Measurements from ENCODE around the gene CDK6. TPM values are rescaled to one million over a fixed set of nuclear protein-coding genes. Genes with fewer than 3 reads are reported as not detected.

Gene CDK6
- total RNA-seq, 4 donors from 2014 or later, result 19.7 to 51.1 (median 33.8) TPM

DNA sequence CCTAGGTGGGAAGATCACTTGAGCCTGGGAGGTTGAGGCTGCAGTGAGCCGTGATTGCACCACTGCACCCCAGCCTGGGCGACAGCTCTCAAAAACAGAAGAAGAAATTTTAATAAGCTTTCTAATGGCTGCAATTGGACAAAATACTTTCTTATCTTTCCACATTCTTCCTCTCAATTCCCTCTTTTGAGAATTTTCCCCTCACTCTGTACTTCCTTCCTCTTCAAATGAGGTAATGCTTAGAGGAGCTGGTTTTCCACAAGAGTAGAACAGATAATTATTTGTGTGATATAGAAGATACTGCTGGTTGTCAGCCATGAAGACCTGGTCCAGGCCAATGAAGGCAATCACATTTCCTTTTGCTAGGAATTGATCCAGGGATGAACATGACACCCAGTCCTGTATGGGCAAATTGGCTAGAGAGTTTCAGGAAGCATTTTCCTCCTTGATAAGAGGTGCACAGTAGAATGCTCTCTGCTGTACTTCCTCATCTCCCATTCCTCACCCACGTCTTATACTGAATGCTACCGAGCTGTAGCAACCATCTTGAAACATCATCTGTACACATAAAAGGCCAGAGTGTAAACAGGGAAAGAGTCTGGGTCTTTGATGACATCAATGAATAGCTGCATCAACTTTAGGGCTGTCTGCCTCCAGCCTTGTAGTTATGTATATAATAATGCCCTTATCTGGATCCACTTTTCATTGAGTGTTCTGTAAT, 103.9 kb downstream of the CDK6 start:
- H3K4me3 ChIP-seq, result no peak overlapping the region
- no peaks in the 10 kb centered on the region for H3K27me3 ChIP-seq
- peak overlapping the region in 1 of 4 donors; percentile 41 for H3K27ac ChIP-seq
- no peaks in the 10 kb centered on the region for H3K9me3 ChIP-seq
- 84 to 96% methylated on average over 4 of the region's 4 CpGs for WGBS, 2 donors (ENCODE audit: low coverage in 1 of 2)
- H3K4me1 ChIP-seq, result peaks cover 0 to 27% (median 3%) of the 10 kb centered on the region in 3 donors
- H3K36me3 ChIP-seq, result no peaks in the 10 kb centered on the region
- ATAC-seq, result no peak
- TF ChIP-seq EP300 (IDR thresholded peaks at IDR 0.05), result no peak
- no peak for TF ChIP-seq POLR2A (IDR thresholded peaks at IDR 0.05)
- TF ChIP-seq POLR2AphosphoS5 (IDR thresholded peaks at IDR 0.05), result no peak
- no peak for TF ChIP-seq CTCF (IDR thresholded peaks at IDR 0.05)

- H3K9me3 ChIP-seq, result no peaks in the 10 kb centered on the region
- 33 to 75% methylated on average over 1 to 2 of the region's 2 CpGs for WGBS, 2 donors (ENCODE audit: low coverage in 1 of 2)
- no peaks in the 10 kb centered on the region for H3K27me3 ChIP-seq
- no peak for TF ChIP-seq EP300 (IDR thresholded peaks at IDR 0.05)
- no peak for TF ChIP-seq POLR2A (IDR thresholded peaks at IDR 0.05)
- no peak for TF ChIP-seq CTCF (IDR thresholded peaks at IDR 0.05)
- TF ChIP-seq POLR2AphosphoS5 (IDR thresholded peaks at IDR 0.05), result no peak
- H3K4me3 ChIP-seq, result no peak overlapping the region
- H3K36me3 ChIP-seq, result no peaks in the 10 kb centered on the region
- H3K4me1 ChIP-seq, result peaks cover 0 to 27% (median 3%) of the 10 kb centered on the region in 3 donors
- peak overlapping the region in 1 of 4 donors; percentile 41 for H3K27ac ChIP-seq
- ATAC-seq, result peak; percentile 31
Measured at GRCh38 chr7:92731335-92732063, 104.9 kb downstream of the CDK6 start.

GRCh38 chr7:92730808-92731207, 105.6 kb downstream of the CDK6 start:
- TF ChIP-seq EP300 (IDR thresholded peaks at IDR 0.05), result no peak
- no peak for TF ChIP-seq POLR2AphosphoS5 (IDR thresholded peaks at IDR 0.05)
- no peak for TF ChIP-seq CTCF (IDR thresholded peaks at IDR 0.05)
- no peak for TF ChIP-seq POLR2A (IDR thresholded peaks at IDR 0.05)
- 65 to 80% methylated on average over 1 to 3 of the region's 3 CpGs for WGBS, 2 donors (ENCODE audit: low coverage in 1 of 2)
- Histone ChIP-seq H3K9me3 (no peaks in the 10 kb centered on the region), H3K27me3 (no peaks in the 10 kb centered on the region), H3K4me3 (no peak overlapping the region), H3K4me1 (peaks cover 0 to 27% (median 3%) of the 10 kb centered on the region in 3 donors), H3K36me3 (no peaks in the 10 kb centered on the region), H3K27ac (no peak overlapping the region)
- ATAC-seq, result no peak

DNA sequence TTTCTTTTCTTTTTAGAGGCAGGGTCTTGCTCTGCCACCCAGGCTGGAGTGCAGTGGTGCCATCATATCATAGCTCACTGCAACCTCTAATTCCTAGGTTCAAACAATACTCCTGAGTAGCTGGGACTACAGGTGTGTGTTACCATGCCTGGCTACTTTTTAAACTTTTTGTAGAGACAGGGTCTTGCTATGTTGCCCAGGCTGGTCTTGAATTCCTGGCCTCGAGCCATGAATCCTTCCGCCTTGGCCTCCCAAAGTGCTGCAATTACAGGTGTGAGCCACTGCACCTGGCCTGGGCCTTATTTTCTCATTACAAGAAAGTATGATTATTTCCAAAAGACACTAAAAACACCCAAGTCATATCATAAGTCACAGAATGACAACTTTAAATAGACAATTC, 106.6 kb downstream of the CDK6 start:
- Histone ChIP-seq H3K4me1 (peaks cover 0 to 27% (median 3%) of the 10 kb centered on the region in 3 donors), H3K4me3 (no peak overlapping the region), H3K36me3 (peaks cover 0 to 7% of the 10 kb centered on the region in 2 donors), H3K27me3 (no peaks in the 10 kb centered on the region), H3K27ac (no peak overlapping the region), H3K9me3 (no peaks in the 10 kb centered on the region)
- TF ChIP-seq EP300 (IDR thresholded peaks at IDR 0.05) (no peak), CTCF (IDR thresholded peaks at IDR 0.05) (no peak), POLR2A (IDR thresholded peaks at IDR 0.05) (no peak), POLR2AphosphoS5 (IDR thresholded peaks at IDR 0.05) (no peak)
- ATAC-seq, result no peak
- WGBS, 2 donors (ENCODE audit: low coverage in 1 of 2), result 100% methylated on average over 2 of the region's 2 CpGs; no CpG with 5 or more reads in 1 of the 2 donors

Data from gastroesophageal sphincter (tissue), 4 donors.